ENCODE results near the gene LAMB4.

LAMB4 gene

DNA sequence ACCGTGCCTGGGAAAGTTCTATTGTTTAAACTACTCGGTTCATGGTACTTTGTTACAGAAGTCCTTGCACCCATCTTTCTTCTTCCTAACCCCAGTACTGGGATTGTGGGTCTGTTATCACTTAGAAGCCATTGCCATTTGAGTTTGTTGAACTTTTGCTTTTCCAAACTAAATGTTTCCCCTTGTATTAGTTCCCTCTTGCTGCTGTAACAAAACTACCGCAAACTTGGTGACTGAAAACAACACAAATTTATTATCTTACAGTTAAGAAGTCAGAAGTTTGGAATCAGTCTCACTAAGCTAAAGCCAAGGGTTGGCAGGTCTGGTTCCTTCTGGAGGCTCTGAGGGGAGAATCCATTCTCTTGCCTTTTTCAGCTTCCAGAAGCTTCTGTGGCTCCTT is 6.9 kb upstream of the LAMB4 start:
- TF ChIP-seq, protein P1, sequence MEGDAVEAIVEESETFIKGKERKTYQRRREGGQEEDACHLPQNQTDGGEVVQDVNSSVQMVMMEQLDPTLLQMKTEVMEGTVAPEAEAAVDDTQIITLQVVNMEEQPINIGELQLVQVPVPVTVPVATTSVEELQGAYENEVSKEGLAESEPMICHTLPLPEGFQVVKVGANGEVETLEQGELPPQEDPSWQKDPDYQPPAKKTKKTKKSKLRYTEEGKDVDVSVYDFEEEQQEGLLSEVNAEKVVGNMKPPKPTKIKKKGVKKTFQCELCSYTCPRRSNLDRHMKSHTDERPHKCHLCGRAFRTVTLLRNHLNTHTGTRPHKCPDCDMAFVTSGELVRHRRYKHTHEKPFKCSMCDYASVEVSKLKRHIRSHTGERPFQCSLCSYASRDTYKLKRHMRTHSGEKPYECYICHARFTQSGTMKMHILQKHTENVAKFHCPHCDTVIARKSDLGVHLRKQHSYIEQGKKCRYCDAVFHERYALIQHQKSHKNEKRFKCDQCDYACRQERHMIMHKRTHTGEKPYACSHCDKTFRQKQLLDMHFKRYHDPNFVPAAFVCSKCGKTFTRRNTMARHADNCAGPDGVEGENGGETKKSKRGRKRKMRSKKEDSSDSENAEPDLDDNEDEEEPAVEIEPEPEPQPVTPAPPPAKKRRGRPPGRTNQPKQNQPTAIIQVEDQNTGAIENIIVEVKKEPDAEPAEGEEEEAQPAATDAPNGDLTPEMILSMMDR (IDR thresholded peaks at IDR 0.05; ENCODE audit: low read depth, low read length, missing control alignments) = no peak
- no peak overlapping the region for H3K4me3 ChIP-seq (ENCODE audit: low read depth, low read length)
- no peak for DNase-seq (ENCODE audit: low read depth)

- H3K4me3 ChIP-seq (ENCODE audit: low read depth, low read length) = no peak overlapping the region
- DNase-seq (ENCODE audit: low read depth) = no peak
Observed at GRCh38 chr7:108136191-108136688, 6.1 kb upstream of the LAMB4 start.

GRCh38 chr7:108135446-108136190 is 5.5 kb upstream of the LAMB4 start:
- peak; percentile 71 for DNase-seq (ENCODE audit: low read depth)
- TF ChIP-seq, protein P1 (IDR thresholded peaks at IDR 0.05; ENCODE audit: low read depth, low read length, missing control alignments) = no peak
- no peak overlapping the region for H3K4me3 ChIP-seq (ENCODE audit: low read depth, low read length)

More at GRCh38 chr7:108136191-108136688, 6.1 kb upstream of the LAMB4 start:
- TF ChIP-seq, protein P1 (IDR thresholded peaks at IDR 0.05; ENCODE audit: low read depth, low read length, missing control alignments) = no peak

GRCh38 chr7:108134486-108134885 is 4.3 kb upstream of the LAMB4 start:
- H3K4me3 ChIP-seq (ENCODE audit: low read depth, low read length) = no peak overlapping the region
- TF ChIP-seq, protein P1 (IDR thresholded peaks at IDR 0.05; ENCODE audit: low read depth, low read length, missing control alignments) = no peak
- no peak for DNase-seq (ENCODE audit: low read depth)

DNA sequence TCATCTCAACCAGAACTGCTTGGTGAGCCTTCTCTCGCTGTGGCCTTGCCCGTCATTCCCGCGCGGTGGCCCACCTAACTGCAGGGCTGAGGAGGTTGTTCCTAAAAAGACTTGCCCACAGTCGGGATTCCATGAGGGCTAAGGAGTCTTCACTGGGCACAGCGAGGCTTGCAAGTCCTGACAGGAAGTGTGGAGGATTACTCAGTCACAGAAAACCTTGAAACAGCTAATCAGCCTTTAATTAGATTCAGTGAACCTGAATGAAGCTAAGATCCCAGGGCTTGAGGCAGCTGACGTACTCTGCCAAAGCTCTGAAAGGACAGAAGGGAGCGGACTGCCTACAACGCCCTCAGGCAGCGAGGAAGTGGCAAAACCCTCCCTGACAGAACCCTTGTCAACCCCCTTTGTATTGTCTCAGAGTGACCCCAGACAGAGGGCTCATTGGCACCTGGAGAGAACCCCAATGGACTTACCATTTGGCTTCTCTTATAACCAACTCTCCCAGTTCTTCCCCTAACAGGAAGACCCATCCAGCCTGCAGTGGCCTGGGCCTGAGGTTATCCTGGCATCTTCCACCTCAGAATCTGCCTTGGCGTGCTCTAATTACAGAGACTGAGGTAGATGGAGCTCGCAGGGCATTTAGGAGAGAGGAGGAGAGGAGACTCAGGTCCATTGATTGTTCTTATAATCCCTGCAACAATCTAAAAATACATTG is 2.5 kb upstream of the LAMB4 start:
- no peak overlapping the region for H3K4me3 ChIP-seq (ENCODE audit: low read depth, low read length)
- TF ChIP-seq, protein P1 (IDR thresholded peaks at IDR 0.05; ENCODE audit: low read depth, low read length, missing control alignments) = no peak
- no peak for DNase-seq (ENCODE audit: low read depth)

DNA sequence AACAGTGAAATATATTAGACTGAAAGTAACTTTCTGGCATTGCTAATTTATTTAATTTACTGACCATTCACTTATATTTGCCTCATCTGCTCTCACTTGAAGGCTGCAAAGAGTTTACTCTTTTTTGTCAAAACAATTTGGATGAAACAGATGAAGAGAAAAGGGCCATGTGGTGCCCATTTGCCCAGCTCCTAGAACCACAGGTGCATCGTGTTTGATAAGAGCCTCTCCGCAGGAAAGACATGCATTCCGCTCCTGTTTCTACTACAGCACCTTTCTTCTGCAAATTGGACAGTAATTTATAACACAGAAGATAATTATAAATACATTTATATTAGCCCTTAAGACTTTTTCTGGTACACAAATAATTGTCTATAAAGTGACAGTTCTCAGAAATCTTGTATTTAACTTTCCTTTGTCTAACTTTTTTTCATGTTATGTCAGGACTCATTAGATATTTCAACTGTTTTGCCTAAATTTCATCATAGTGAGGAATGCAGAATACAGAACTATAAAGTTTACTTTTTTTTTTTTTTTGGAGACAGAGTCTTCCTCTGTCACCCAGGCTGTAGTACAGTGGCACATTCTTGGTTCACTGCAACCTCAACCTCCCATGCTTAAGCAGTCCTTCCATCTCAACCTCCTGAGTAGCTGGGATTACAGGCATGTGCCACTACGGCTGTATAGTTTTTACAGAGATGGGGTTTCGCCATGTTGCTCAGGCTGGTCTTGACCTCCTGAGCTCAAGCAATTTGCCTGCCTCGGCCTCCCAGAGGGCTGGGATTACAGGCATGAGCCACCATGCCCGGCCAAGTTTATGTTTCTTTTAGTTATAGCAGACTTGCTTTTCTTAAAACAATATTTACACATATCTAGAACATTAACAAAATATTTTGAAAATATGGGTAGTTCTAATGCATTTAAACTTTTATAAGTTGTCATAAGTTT is 869 bp downstream of the LAMB4 start:
- DNase-seq (ENCODE audit: low read depth) = no peak
- TF ChIP-seq, protein P1 (IDR thresholded peaks at IDR 0.05; ENCODE audit: low read depth, low read length, missing control alignments) = no peak

More for the DNA sequence above, 869 bp downstream of the LAMB4 start:
- no peak overlapping the region for H3K4me3 ChIP-seq (ENCODE audit: low read depth, low read length)

Measured in GM12864 (cell line).